ENCODE measurements around the gene UBTD2.

DNA sequence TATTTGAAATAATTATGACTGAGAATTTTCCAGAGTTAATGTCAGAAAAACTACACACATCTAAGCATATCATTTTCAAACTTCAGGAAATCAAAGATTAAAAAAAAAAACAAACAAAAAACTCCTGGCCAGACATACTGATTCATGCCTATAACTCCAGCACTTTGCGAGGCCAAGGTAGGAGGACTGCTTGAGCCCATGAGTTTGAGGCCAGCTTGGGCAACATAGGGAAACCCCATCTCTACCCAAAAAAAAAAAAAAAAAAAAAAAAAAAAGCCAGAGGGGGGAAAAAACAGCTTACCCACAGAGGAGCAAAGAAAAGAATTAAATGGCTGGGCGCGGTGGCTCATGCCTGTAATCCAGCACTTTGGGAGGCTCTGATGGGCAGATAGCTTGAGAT is 67.2 kb downstream of the UBTD2 start:
- TF ChIP-seq, protein P1, sequence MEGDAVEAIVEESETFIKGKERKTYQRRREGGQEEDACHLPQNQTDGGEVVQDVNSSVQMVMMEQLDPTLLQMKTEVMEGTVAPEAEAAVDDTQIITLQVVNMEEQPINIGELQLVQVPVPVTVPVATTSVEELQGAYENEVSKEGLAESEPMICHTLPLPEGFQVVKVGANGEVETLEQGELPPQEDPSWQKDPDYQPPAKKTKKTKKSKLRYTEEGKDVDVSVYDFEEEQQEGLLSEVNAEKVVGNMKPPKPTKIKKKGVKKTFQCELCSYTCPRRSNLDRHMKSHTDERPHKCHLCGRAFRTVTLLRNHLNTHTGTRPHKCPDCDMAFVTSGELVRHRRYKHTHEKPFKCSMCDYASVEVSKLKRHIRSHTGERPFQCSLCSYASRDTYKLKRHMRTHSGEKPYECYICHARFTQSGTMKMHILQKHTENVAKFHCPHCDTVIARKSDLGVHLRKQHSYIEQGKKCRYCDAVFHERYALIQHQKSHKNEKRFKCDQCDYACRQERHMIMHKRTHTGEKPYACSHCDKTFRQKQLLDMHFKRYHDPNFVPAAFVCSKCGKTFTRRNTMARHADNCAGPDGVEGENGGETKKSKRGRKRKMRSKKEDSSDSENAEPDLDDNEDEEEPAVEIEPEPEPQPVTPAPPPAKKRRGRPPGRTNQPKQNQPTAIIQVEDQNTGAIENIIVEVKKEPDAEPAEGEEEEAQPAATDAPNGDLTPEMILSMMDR (IDR thresholded peaks at IDR 0.05) = no peak
- TF ChIP-seq POLR2AphosphoS5 (IDR thresholded peaks at IDR 0.05) = no peak

Measured in transverse colon (tissue), 4 donors.